WTC11 (cell line): ENCODE data around the gene OPRL1. TPM values are rescaled to one million over a fixed set of nuclear protein-coding genes. Genes with fewer than 3 reads are reported as not detected.

Experiments used
- ATAC-seq: fragments of 200-7000 bp; cut with Tn5 transposase; 2 replicates; pipeline ENCODE4 v1.10.0; 2021; ENCODE audit warnings: mild to moderate bottlenecking, moderate library complexity
- CTCF ChIA-PET: fragments of 300-600 bp; sonication (Branson Sonifier 250); formaldehyde crosslinking; loops from one replicate; lab custom pipeline; 2021; ENCODE audit warnings: antibody characterized with exemption; lab: Charles Lee
- POLR2A ChIA-PET: fragments of 350-600 bp; sonication (Branson Sonifier 250); formaldehyde crosslinking; loops from one replicate; lab custom pipeline; 2021; ENCODE audit warnings: antibody characterized with exemption; lab: Charles Lee
- DNase-seq: peaks from one replicate; pipeline ENCODE4 v3.0.0; 2021; ENCODE audit warnings: low spot score
- H3K27ac Mint-ChIP-seq: 2 replicates; pipeline ENCODE4 v1.8.0; 2021; ENCODE audit warnings: mixed read lengths
- H3K27me3 Mint-ChIP-seq: 2 replicates; pipeline ENCODE4 v1.8.0; 2021; ENCODE audit warnings: low read depth, mild to moderate bottlenecking, moderate library complexity, mixed read lengths
- H3K36me3 Mint-ChIP-seq: 2 replicates; pipeline ENCODE4 v1.8.0; 2021; ENCODE audit warnings: mixed read lengths
- H3K4me1 Mint-ChIP-seq: 2 replicates; pipeline ENCODE4 v1.8.0; 2022; ENCODE audit warnings: mixed read lengths
- H3K4me3 Mint-ChIP-seq: 2 replicates; pipeline ENCODE4 v1.8.0; 2021; ENCODE audit warnings: mild to moderate bottlenecking, moderate library complexity, mixed read lengths
- H3K9me3 Mint-ChIP-seq: 2 replicates; pipeline ENCODE4 v1.8.0; 2021; ENCODE audit warnings: mixed read lengths
- E2F1 ChIP-seq: sonication (generic); formaldehyde crosslinking; IDR thresholded peaks from 2 replicates; pipeline ENCODE4 v1.8.0; 2022; ENCODE audit warnings: mild to moderate bottlenecking, missing genetic modification reagents
- E2F5 ChIP-seq: sonication (generic); formaldehyde crosslinking; IDR thresholded peaks from 2 replicates; pipeline ENCODE4 v1.8.1; 2022; ENCODE audit warnings: mild to moderate bottlenecking, moderate library complexity, missing genetic modification reagents
- FOXJ3 ChIP-seq: sonication (generic); formaldehyde crosslinking; IDR thresholded peaks from 2 replicates; pipeline ENCODE4 v1.9.0; 2021; ENCODE audit warnings: missing genetic modification reagents, mild to moderate bottlenecking, borderline replicate concordance
- FOXK1 ChIP-seq: sonication (generic); formaldehyde crosslinking; IDR thresholded peaks from 2 replicates; pipeline ENCODE4 v1.8.0; 2022; ENCODE audit warnings: mild to moderate bottlenecking, moderate library complexity, missing genetic modification reagents
- FOXP1 ChIP-seq: sonication (generic); formaldehyde crosslinking; IDR thresholded peaks from 2 replicates; pipeline ENCODE4 v1.8.0; 2022; ENCODE audit warnings: missing genetic modification reagents, mild to moderate bottlenecking, moderate library complexity, borderline replicate concordance
- FOXP4 ChIP-seq: sonication (generic); formaldehyde crosslinking; IDR thresholded peaks from 2 replicates; pipeline ENCODE4 v1.8.0; 2022; ENCODE audit warnings: mild to moderate bottlenecking, missing genetic modification reagents
- GTF2I ChIP-seq: fragments of 250-450 bp; sonication (Bioruptor Pico); conservative IDR thresholded peaks from 2 replicates; pipeline ENCODE4 v1.4.0; 2021; ENCODE audit warnings: mild to moderate bottlenecking
- IRF1 ChIP-seq: sonication (generic); formaldehyde crosslinking; IDR thresholded peaks from 2 replicates; pipeline ENCODE4 v1.8.0; 2023; ENCODE audit warnings: missing genetic modification reagents
- JUN ChIP-seq: sonication (generic); formaldehyde crosslinking; IDR thresholded peaks from 2 replicates; pipeline ENCODE4 v1.8.0; 2023; ENCODE audit warnings: mild to moderate bottlenecking, missing genetic modification reagents
- MAX ChIP-seq: sonication (generic); formaldehyde crosslinking; IDR thresholded peaks from 2 replicates; pipeline ENCODE4 v1.8.0; 2022; ENCODE audit warnings: mild to moderate bottlenecking, missing genetic modification reagents
- MLX ChIP-seq: sonication (generic); formaldehyde crosslinking; IDR thresholded peaks from 2 replicates; pipeline ENCODE4 v1.8.1; 2023; ENCODE audit warnings: mild to moderate bottlenecking, missing genetic modification reagents, moderate library complexity
- PRRX2 ChIP-seq: fragments of 250-450 bp; sonication (Bioruptor Pico); IDR thresholded peaks from 2 replicates; pipeline ENCODE4 v1.8.0; 2021; ENCODE audit warnings: mild to moderate bottlenecking
- SMAD4 ChIP-seq: sonication (generic); formaldehyde crosslinking; IDR thresholded peaks from 2 replicates; pipeline ENCODE4 v1.8.0; 2022; ENCODE audit warnings: mild to moderate bottlenecking, missing genetic modification reagents
- STAT6 ChIP-seq: sonication (generic); formaldehyde crosslinking; conservative IDR thresholded peaks from 2 replicates; pipeline ENCODE4 v1.8.1; 2023; ENCODE audit warnings: mild to moderate bottlenecking, low read depth, missing genetic modification reagents, moderate library complexity
- TCF7 ChIP-seq: sonication (generic); formaldehyde crosslinking; IDR thresholded peaks from 2 replicates; pipeline ENCODE4 v1.8.0; 2022; ENCODE audit warnings: mild to moderate bottlenecking, low read depth, missing genetic modification reagents, moderate library complexity
- TEAD1 ChIP-seq: sonication (generic); formaldehyde crosslinking; IDR thresholded peaks from 2 replicates; pipeline ENCODE4 v1.8.0; 2022; ENCODE audit warnings: mild to moderate bottlenecking, missing genetic modification reagents
- TEAD4 ChIP-seq: sonication (generic); formaldehyde crosslinking; IDR thresholded peaks from 2 replicates; pipeline ENCODE4 v1.8.0; 2022; ENCODE audit warnings: mild to moderate bottlenecking, missing genetic modification reagents
- TP53 ChIP-seq: sonication (generic); formaldehyde crosslinking; IDR thresholded peaks from 2 replicates; pipeline ENCODE4 v1.8.1; 2023; ENCODE audit warnings: mild to moderate bottlenecking, missing genetic modification reagents
- ZNF121 ChIP-seq: sonication (generic); formaldehyde crosslinking; IDR thresholded peaks from 2 replicates; pipeline ENCODE4 v1.8.0; 2023; ENCODE audit warnings: missing genetic modification reagents
- ZNF138 ChIP-seq: sonication (generic); formaldehyde crosslinking; conservative IDR thresholded peaks from 2 replicates; pipeline ENCODE4 v1.8.1; 2022; ENCODE audit warnings: mild to moderate bottlenecking, moderate library complexity, missing genetic modification reagents
- ZNF219 ChIP-seq: sonication (generic); formaldehyde crosslinking; IDR thresholded peaks from 2 replicates; pipeline ENCODE4 v1.8.0; 2023; ENCODE audit warnings: missing genetic modification reagents, mild to moderate bottlenecking, borderline replicate concordance
- ZNF232 ChIP-seq: sonication (generic); formaldehyde crosslinking; IDR thresholded peaks from 2 replicates; pipeline ENCODE4 v1.8.0; 2022; ENCODE audit warnings: mild to moderate bottlenecking, missing genetic modification reagents
- ZNF317 ChIP-seq: sonication (generic); formaldehyde crosslinking; IDR thresholded peaks from 2 replicates; pipeline ENCODE4 v1.8.1; 2023; ENCODE audit warnings: low read depth, mild to moderate bottlenecking, moderate library complexity, missing genetic modification reagents, borderline replicate concordance
- total RNA-seq: library from RNA; stranded (reverse); gene quantifications from 3 replicates; pipeline ENCODE4 v1.2.3, GENCODE V29; 2021

OPRL1 gene
- total RNA-seq, 1 experiment from 2014 or later: 2.0 TPM

- TF ChIP-seq TCF7 (no peak), ZNF219 (CRISPR knock-in tag) (no peak), JUN (CRISPR knock-in tag) (no peak), FOXP1 (CRISPR knock-in tag) (no peak)
These were observed 16.7 kb downstream of the OPRL1 start (continued) for GRCh38 chr20:64096535-64096934.

- Mint-ChIP-seq H3K4me1 (0 out of 2 replicates have a peak, but pooled peaks cover under 1% of the 10 kb centered on the region), H3K27me3 (peaks cover 16% of the 10 kb centered on the region), H3K27ac (no peak overlapping the region), H3K9me3 (peaks cover 13% of the 10 kb centered on the region), H3K36me3 (peaks cover 6% of the 10 kb centered on the region), H3K4me3 (no peak overlapping the region)
- DNase-seq (no peak), ATAC-seq (no peak)
- TF ChIP-seq MLX (CRISPR knock-in tag) (no peak), TEAD4 (CRISPR knock-in tag) (no peak), GTF2I (CRISPR knock-in tag) (no peak), MAX (CRISPR knock-in tag) (no peak), TP53 (CRISPR knock-in tag) (no peak), FOXJ3 (CRISPR knock-in tag) (no peak), ZNF317 (no peak), ZNF121 (no peak), ZNF232 (CRISPR knock-in tag) (no peak), IRF1 (CRISPR knock-in tag) (no peak), TEAD1 (CRISPR knock-in tag) (no peak), ZNF138 (CRISPR knock-in tag) (no peak)
- ChIA-PET CTCF (interaction anchor here (0.9 to 4.7 kb wide), 3 partner anchors 14 to 59 kb away, joined by 3 to 77 read pairs (median 75); partner anchors contain the start of gene LKAAEAR1), POLR2A (no interaction called here)
These were observed 18.7 kb downstream of the OPRL1 start for GRCh38 chr20:64098471-64099013.

- ChIA-PET CTCF (interaction anchor here (0.9 to 4.7 kb wide), 4 partner anchors 15 to 60 kb away, joined by 3 to 77 read pairs (median 40); partner anchors contain the start of gene LKAAEAR1), POLR2A (no interaction called here)
- peaks cover 13% of the 10 kb centered on the region for H3K9me3 Mint-ChIP-seq
- no peak overlapping the region for H3K27ac Mint-ChIP-seq
- H3K36me3 Mint-ChIP-seq: peaks cover 6% of the 10 kb centered on the region
- H3K27me3 Mint-ChIP-seq: peaks cover 22% of the 10 kb centered on the region
- ATAC-seq (no peak), DNase-seq (no peak)
- H3K4me3 Mint-ChIP-seq: no peak overlapping the region
- peaks cover 8% of the 10 kb centered on the region for H3K4me1 Mint-ChIP-seq
- TF ChIP-seq E2F1 (CRISPR knock-in tag) (no peak), STAT6 (CRISPR knock-in tag) (no peak), TEAD1 (CRISPR knock-in tag) (no peak), SMAD4 (CRISPR knock-in tag) (no peak), ZNF317 (no peak), E2F5 (CRISPR knock-in tag) (no peak), FOXP4 (CRISPR knock-in tag) (no peak), FOXK1 (CRISPR knock-in tag) (no peak), PRRX2 (CRISPR knock-in tag) (no peak)
These were observed 19.4 kb downstream of the OPRL1 start for GRCh38 chr20:64099086-64099786.
